Suprapubic skin (tissue), 4 donors: ENCODE results near the gene LRRC32.

ENCODE experiments used
- EP300 ChIP-seq: sonication (generic); formaldehyde crosslinking; IDR thresholded peaks from one replicate; pipeline ENCODE4 v1.6.1; 2017; ENCODE audit warnings: antibody characterized with exemption
- POLR2A ChIP-seq, 2 donors: fragments of 450-650 bp; IDR thresholded peaks; one replicate each; pipeline ENCODE4 v1.6.1; 2017; ENCODE audit warnings: antibody characterized with exemption in 2 of 2, mild to moderate bottlenecking in 2 of 2, moderate library complexity in 2 of 2
- POLR2AphosphoS5 ChIP-seq, 3 donors: sonication (generic); formaldehyde crosslinking; IDR thresholded peaks; one replicate each; pipeline ENCODE4 v1.6.1; 2017; ENCODE audit warnings: antibody characterized with exemption in 3 of 3
- TF ChIP-seq, protein P1 (sequence below), 2 donors: fragments of 200-600 bp in 1 of 2; fragments of 450-650 bp in 1 of 2; sonication (generic) in 1 of 2; IDR thresholded peaks; one replicate each; pipeline ENCODE4 v1.5.1; 2016 to 2019; ENCODE audit warnings: antibody characterized with exemption in 2 of 2, mild to moderate bottlenecking in 1 of 2, moderate library complexity in 1 of 2

DNA sequence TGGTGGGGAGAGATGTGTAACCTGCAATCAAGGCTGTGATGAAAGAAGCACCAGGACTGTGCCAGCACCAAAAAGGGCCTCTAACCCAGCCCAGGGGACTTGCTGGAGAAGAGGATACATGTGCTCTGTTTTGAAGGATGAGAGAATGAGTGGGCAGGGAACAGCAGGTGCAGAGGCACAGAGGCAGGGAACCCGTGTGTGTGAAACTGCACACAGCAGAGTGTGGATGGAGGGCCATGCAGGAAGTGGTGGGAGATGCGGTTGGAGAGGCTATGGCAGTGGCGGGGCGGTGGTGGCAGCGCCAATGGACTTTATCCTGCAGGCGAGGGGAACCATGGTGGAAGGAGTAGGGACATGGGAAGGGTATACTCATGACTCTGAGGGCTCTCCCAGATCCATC is 25.2 kb upstream of the LRRC32 start:
- TF ChIP-seq POLR2AphosphoS5 (IDR thresholded peaks at IDR 0.05) (no peak), POLR2A (IDR thresholded peaks at IDR 0.05) (no peak), EP300 (no peak)
- TF ChIP-seq, protein P1, sequence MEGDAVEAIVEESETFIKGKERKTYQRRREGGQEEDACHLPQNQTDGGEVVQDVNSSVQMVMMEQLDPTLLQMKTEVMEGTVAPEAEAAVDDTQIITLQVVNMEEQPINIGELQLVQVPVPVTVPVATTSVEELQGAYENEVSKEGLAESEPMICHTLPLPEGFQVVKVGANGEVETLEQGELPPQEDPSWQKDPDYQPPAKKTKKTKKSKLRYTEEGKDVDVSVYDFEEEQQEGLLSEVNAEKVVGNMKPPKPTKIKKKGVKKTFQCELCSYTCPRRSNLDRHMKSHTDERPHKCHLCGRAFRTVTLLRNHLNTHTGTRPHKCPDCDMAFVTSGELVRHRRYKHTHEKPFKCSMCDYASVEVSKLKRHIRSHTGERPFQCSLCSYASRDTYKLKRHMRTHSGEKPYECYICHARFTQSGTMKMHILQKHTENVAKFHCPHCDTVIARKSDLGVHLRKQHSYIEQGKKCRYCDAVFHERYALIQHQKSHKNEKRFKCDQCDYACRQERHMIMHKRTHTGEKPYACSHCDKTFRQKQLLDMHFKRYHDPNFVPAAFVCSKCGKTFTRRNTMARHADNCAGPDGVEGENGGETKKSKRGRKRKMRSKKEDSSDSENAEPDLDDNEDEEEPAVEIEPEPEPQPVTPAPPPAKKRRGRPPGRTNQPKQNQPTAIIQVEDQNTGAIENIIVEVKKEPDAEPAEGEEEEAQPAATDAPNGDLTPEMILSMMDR (IDR thresholded peaks at IDR 0.05), result no peak
